HEK293 (cell line): ENCODE data around the gene TCEANC2.
A peak's percentile ranks its signal among the peaks of the same experiment; 100 is the strongest.

Experiments used
- CTCF ChIA-PET: fragments of 350-600 bp; formaldehyde crosslinking; extraction: SDS; loops from one replicate; lab custom pipeline; 2021; ENCODE audit warnings: antibody characterized with exemption; lab: Yijun Ruan, JAX
- POLR2A ChIA-PET: fragments of 300-600 bp; formaldehyde crosslinking; extraction: SDS; loops from one replicate; lab custom pipeline; 2020; ENCODE audit warnings: antibody characterized with exemption, inconsistent platforms; lab: Yijun Ruan, JAX
- H3K27ac ChIP-seq: fragments of 200-500 bp; sonication (Bioruptor generic); 2 replicates; pipeline ENCODE4 v1.5.1; 2014; ENCODE audit warnings: low read depth, low read length, control low read depth, inconsistent platforms; ENCODE audit errors: extremely low read depth
- H3K36me3 ChIP-seq, 2 experiments: fragments of 200-500 bp in 1 of 2; sonication (Bioruptor generic) in 1 of 2; 1 replicate in 1 of 2; 2 replicates in 1 of 2; pipeline ENCODE4 v1.5.1; 2014 to 2017; ENCODE audit warnings: inconsistent platforms in 2 of 2, low read length in 2 of 2; ENCODE audit not compliant: control insufficient read depth in 2 of 2, insufficient read depth in 1 of 2
- H3K4me1 ChIP-seq: fragments of 200-500 bp; sonication (Bioruptor generic); 2 replicates; pipeline ENCODE4 v1.5.1; 2014; ENCODE audit warnings: mild to moderate bottlenecking, low read length, inconsistent platforms; ENCODE audit not compliant: control insufficient read depth, insufficient read depth
- H3K4me3 ChIP-seq: 2 replicates; pipeline ENCODE4 v1.5.1; 2011; ENCODE audit warnings: low read depth, mild to moderate bottlenecking, control low read depth, low read length, moderate library complexity
- H3K9me3 ChIP-seq: fragments of 200-500 bp; sonication (Bioruptor generic); 2 replicates; pipeline ENCODE4 v1.5.1; 2014; ENCODE audit warnings: low read depth, low read length, inconsistent platforms; ENCODE audit not compliant: control insufficient read depth, insufficient read depth
- FEZF1 ChIP-seq: fragments of 450-650 bp; formaldehyde crosslinking; IDR thresholded peaks from 2 replicates; pipeline ENCODE4 v1.5.1; 2016; ENCODE audit warnings: missing biosample characterization, missing genetic modification characterization
- HOXD13 ChIP-seq: sonication (generic); formaldehyde crosslinking; IDR thresholded peaks from 2 replicates; pipeline ENCODE4 v1.8.0; 2022; ENCODE audit warnings: missing genetic modification reagents, borderline replicate concordance
- INSM2 ChIP-seq: fragments of 450-650 bp; formaldehyde crosslinking; IDR thresholded peaks from 2 replicates; pipeline ENCODE4 v1.5.1; 2016; ENCODE audit warnings: missing biosample characterization, missing genetic modification characterization
- PRDM1 ChIP-seq: fragments of 450-650 bp; formaldehyde crosslinking; IDR thresholded peaks from 2 replicates; pipeline ENCODE4; 2016; ENCODE audit warnings: missing biosample characterization, missing genetic modification characterization
- ZBTB10 ChIP-seq: fragments of 450-650 bp; formaldehyde crosslinking; IDR thresholded peaks from 2 replicates; pipeline ENCODE4 v1.5.1; 2016; ENCODE audit warnings: missing biosample characterization, missing genetic modification characterization
- ZBTB48 ChIP-seq: fragments of 450-650 bp; formaldehyde crosslinking; IDR thresholded peaks from 2 replicates; pipeline ENCODE4 v1.5.1; 2016; ENCODE audit warnings: missing biosample characterization, missing genetic modification characterization
- ZBTB8A ChIP-seq: fragments of 450-650 bp; formaldehyde crosslinking; IDR thresholded peaks from 2 replicates; pipeline ENCODE4 v1.5.1; 2016; ENCODE audit warnings: missing biosample characterization, missing genetic modification characterization
- ZEB2 ChIP-seq: fragments of 450-650 bp; formaldehyde crosslinking; IDR thresholded peaks from 2 replicates; pipeline ENCODE4 v1.5.1; 2016; ENCODE audit warnings: missing biosample characterization, missing genetic modification characterization
- ZFP37 ChIP-seq: fragments of 450-650 bp; formaldehyde crosslinking; IDR thresholded peaks from 2 replicates; pipeline ENCODE4 v1.5.1; 2016; ENCODE audit warnings: missing biosample characterization, missing genetic modification characterization
- ZNF155 ChIP-seq: fragments of 450-650 bp; formaldehyde crosslinking; IDR thresholded peaks from 2 replicates; pipeline ENCODE4 v1.5.1; 2016; ENCODE audit warnings: missing biosample characterization, missing genetic modification characterization
- ZNF169 ChIP-seq: fragments of 450-650 bp; formaldehyde crosslinking; IDR thresholded peaks from 2 replicates; pipeline ENCODE4 v1.5.1; 2016; ENCODE audit warnings: missing biosample characterization, missing genetic modification characterization
- ZNF2 ChIP-seq: fragments of 450-650 bp; formaldehyde crosslinking; IDR thresholded peaks from 2 replicates; pipeline ENCODE4 v1.5.1; 2016; ENCODE audit warnings: missing biosample characterization, missing genetic modification characterization
- ZNF211 ChIP-seq: fragments of 450-650 bp; formaldehyde crosslinking; IDR thresholded peaks from 2 replicates; pipeline ENCODE4 v1.5.1; 2016; ENCODE audit warnings: low read depth, missing biosample characterization, missing genetic modification characterization
- ZNF311 ChIP-seq: fragments of 450-650 bp; formaldehyde crosslinking; IDR thresholded peaks from 2 replicates; pipeline ENCODE4 v1.5.1; 2017; ENCODE audit warnings: missing biosample characterization, missing genetic modification characterization, borderline replicate concordance
- ZNF341 ChIP-seq: fragments of 450-650 bp; formaldehyde crosslinking; IDR thresholded peaks from 2 replicates; pipeline ENCODE4; 2016; ENCODE audit warnings: low read depth, missing biosample characterization, missing genetic modification characterization
- ZNF398 ChIP-seq: fragments of 450-650 bp; formaldehyde crosslinking; IDR thresholded peaks from 2 replicates; pipeline ENCODE4 v1.5.1; 2017; ENCODE audit warnings: missing biosample characterization, missing genetic modification characterization
- ZNF488 ChIP-seq: fragments of 450-650 bp; formaldehyde crosslinking; IDR thresholded peaks from 2 replicates; pipeline ENCODE4 v1.5.1; 2016; ENCODE audit warnings: missing biosample characterization, missing genetic modification characterization
- ZNF501 ChIP-seq: fragments of 450-650 bp; formaldehyde crosslinking; IDR thresholded peaks from 2 replicates; pipeline ENCODE4 v1.5.1; 2016; ENCODE audit warnings: missing biosample characterization, missing genetic modification characterization
- ZNF510 ChIP-seq: fragments of 450-650 bp; formaldehyde crosslinking; IDR thresholded peaks from 2 replicates; pipeline ENCODE4 v1.5.1; 2018; ENCODE audit warnings: mild to moderate bottlenecking, missing genetic modification characterization, missing biosample characterization; ENCODE audit not compliant: insufficient replicate concordance
- ZNF521 ChIP-seq: fragments of 450-650 bp; formaldehyde crosslinking; IDR thresholded peaks from 2 replicates; pipeline ENCODE4 v1.5.1; 2017; ENCODE audit warnings: missing biosample characterization, mild to moderate bottlenecking, missing genetic modification characterization
- ZNF530 ChIP-seq: fragments of 450-650 bp; formaldehyde crosslinking; IDR thresholded peaks from 2 replicates; pipeline ENCODE4 v1.5.1; 2016; ENCODE audit warnings: low read depth, missing biosample characterization, missing genetic modification characterization
- ZNF621 ChIP-seq: fragments of 450-650 bp; formaldehyde crosslinking; IDR thresholded peaks from 2 replicates; pipeline ENCODE4 v1.5.1; 2017; ENCODE audit warnings: missing biosample characterization, missing genetic modification characterization
- ZNF623 ChIP-seq: fragments of 450-650 bp; formaldehyde crosslinking; IDR thresholded peaks from 2 replicates; pipeline ENCODE4 v1.5.1; 2016; ENCODE audit warnings: missing biosample characterization, missing genetic modification characterization
- ZNF677 ChIP-seq: fragments of 450-650 bp; IDR thresholded peaks from 2 replicates; pipeline ENCODE4 v1.5.0; 2018; ENCODE audit warnings: missing biosample characterization, mild to moderate bottlenecking, missing genetic modification characterization, moderate library complexity
- ZNF785 ChIP-seq: fragments of 450-650 bp; formaldehyde crosslinking; IDR thresholded peaks from 2 replicates; pipeline ENCODE4 v1.5.1; 2016; ENCODE audit warnings: missing biosample characterization, missing genetic modification characterization
- ZNF843 ChIP-seq: fragments of 450-650 bp; formaldehyde crosslinking; IDR thresholded peaks from 2 replicates; pipeline ENCODE4 v1.5.1; 2016; ENCODE audit warnings: missing biosample characterization, missing genetic modification characterization
- ZSCAN4 ChIP-seq: fragments of 450-650 bp; formaldehyde crosslinking; IDR thresholded peaks from 2 replicates; pipeline ENCODE4 v1.5.1; 2017; ENCODE audit warnings: missing biosample characterization, missing genetic modification characterization

Gene TCEANC2

GRCh38 chr1:54118704-54119103 lies 65.3 kb downstream of the TCEANC2 start:
- POLR2A ChIA-PET, result no interaction called here
- TF ChIP-seq ZNF2 (tag by site-specific recombination), result no peak
- no peak for TF ChIP-seq ZBTB8A
- TF ChIP-seq PRDM1 (tag by site-specific recombination), result no peak
- TF ChIP-seq ZNF843, result no peak
- no peak for TF ChIP-seq ZNF341 (tag by site-specific recombination)
- TF ChIP-seq ZNF623, result no peak
- no peak for TF ChIP-seq ZEB2
- TF ChIP-seq FEZF1 (tag by site-specific recombination), result no peak
- CTCF ChIA-PET, result interaction anchor here (0.6 to 1.1 kb wide), 3 partner anchors 14 to 121 kb away, joined by 3 to 4 read pairs (median 3); no protein-coding TSS in a partner anchor
- Histone ChIP-seq H3K4me1 (no peaks in the 10 kb centered on the region), H3K4me3 (no peak overlapping the region), H3K9me3 (no peaks in the 10 kb centered on the region), H3K36me3 (no peaks in the 10 kb centered on the region), H3K27ac (no peak overlapping the region)

GRCh38 chr1:54120018-54120697 lies 66.8 kb downstream of the TCEANC2 start:
- H3K9me3 ChIP-seq, result no peaks in the 10 kb centered on the region
- POLR2A ChIA-PET, result no interaction called here
- CTCF ChIA-PET, result interaction anchor here (1.3 kb wide), 1 partner anchor 17 kb away, joined by 3 read pairs; no protein-coding TSS in a partner anchor
- no peaks in the 10 kb centered on the region for H3K4me1 ChIP-seq
- no peaks in the 10 kb centered on the region for H3K36me3 ChIP-seq
- no peak overlapping the region for H3K27ac ChIP-seq
- H3K4me3 ChIP-seq, result no peak overlapping the region
- TF ChIP-seq ZNF530 (tag by site-specific recombination), result no peak
- no peak for TF ChIP-seq ZNF510 (tag by site-specific recombination)
- peak; percentile 82; the same call in 1 of the 2 replicates for TF ChIP-seq ZNF521 (tag by site-specific recombination)
- no peak for TF ChIP-seq HOXD13 (CRISPR knock-in tag)
- no peak for TF ChIP-seq ZNF621 (tag by site-specific recombination)
- no peak for TF ChIP-seq ZBTB10
- TF ChIP-seq ZNF311 (tag by site-specific recombination), result no peak; the same call in 1 of the 2 replicates
- 0 out of 2 replicates have a peak, but pooled peaks have one; percentile 46 for TF ChIP-seq ZNF211 (tag by site-specific recombination)
- 0 out of 2 replicates have a peak, but pooled peaks have one; percentile 71 for TF ChIP-seq ZNF785
- 0 out of 2 replicates have a peak, but pooled peaks have one; percentile 8 for TF ChIP-seq ZNF398 (tag by site-specific recombination)
- TF ChIP-seq ZNF169 (tag by site-specific recombination), result no peak
- TF ChIP-seq ZFP37, result no peak
- TF ChIP-seq ZNF488 (tag by site-specific recombination), result 0 out of 2 replicates have a peak, but pooled peaks have one; percentile 40
- TF ChIP-seq ZNF677 (tag by site-specific recombination), result no peak
- TF ChIP-seq ZBTB48 (tag by site-specific recombination), result 0 out of 2 replicates have a peak, but pooled peaks have one; percentile 45
- peak; percentile 12; the same call in 1 of the 2 replicates for TF ChIP-seq ZSCAN4 (tag by site-specific recombination)
- TF ChIP-seq ZNF155 (tag by site-specific recombination), result no peak
- TF ChIP-seq ZNF501, result no peak
- TF ChIP-seq INSM2 (tag by site-specific recombination), result peak; percentile 63
